Thyroid gland (tissue), 4 donors: ENCODE data around the gene TSSK3.

Source experiments
- POLR2A ChIP-seq, 2 donors: fragments of 450-650 bp; IDR thresholded peaks; one replicate each; pipeline ENCODE4 v1.6.1; 2017; ENCODE audit warnings: antibody characterized with exemption in 2 of 2, mild to moderate bottlenecking in 2 of 2, moderate library complexity in 1 of 2
- TF ChIP-seq, protein P1 (sequence below), 6 experiments: fragments of 200-600 bp in 3 of 6; fragments of 450-650 bp in 3 of 6; sonication (generic) in 3 of 6; IDR thresholded peaks; one replicate each; pipeline ENCODE4 v1.5.1; 2016 to 2019; ENCODE audit warnings: antibody characterized with exemption in 6 of 6, mild to moderate bottlenecking in 2 of 6, inconsistent platforms in 1 of 6, moderate library complexity in 1 of 6

DNA sequence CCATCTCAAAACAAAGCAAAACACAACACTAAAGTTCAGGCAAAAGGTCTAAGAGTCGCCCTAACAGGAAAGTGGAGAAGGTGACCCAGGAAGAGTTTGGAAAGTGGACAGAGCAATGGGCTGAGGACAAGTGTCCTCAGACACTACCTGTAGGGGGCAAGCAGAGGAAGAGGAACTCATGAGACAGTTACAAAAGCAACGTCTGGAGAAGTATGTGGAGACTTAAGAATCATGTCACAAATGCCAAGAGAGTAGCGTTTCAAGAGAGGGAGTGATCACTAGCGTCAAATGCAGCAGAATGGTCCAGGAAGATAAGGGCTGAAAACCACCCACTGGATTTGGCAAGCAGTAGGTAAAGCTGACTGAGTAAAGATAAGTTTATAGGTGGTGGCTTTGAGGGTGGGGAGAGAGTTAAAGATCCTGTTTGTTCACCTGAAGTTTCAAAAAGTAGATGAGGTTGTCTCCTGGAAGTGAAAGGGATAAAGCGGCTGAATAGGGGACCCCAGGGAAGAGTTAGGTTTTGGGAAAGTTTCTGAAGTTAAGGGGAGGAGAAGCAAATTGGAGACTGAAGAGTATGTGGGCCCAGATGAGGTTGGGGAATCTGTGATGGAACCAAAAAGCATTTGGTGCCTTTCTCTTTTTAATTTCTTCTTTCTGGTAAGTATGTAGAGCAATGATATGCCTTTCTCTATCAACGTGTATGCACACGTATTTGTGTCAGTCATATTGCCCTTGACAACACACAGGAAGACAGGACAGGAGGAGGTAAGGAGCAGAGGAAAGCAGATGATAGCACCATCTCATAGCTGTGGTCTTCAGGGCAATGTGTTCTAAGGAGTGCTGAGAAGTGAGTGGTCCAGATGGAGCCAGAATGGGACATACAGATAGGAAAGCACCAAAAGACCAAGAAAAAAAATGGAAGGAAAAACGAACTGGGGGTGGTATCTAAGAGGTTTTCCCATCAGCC, 28.8 kb downstream of the TSSK3 start:
- TF ChIP-seq, protein P1, sequence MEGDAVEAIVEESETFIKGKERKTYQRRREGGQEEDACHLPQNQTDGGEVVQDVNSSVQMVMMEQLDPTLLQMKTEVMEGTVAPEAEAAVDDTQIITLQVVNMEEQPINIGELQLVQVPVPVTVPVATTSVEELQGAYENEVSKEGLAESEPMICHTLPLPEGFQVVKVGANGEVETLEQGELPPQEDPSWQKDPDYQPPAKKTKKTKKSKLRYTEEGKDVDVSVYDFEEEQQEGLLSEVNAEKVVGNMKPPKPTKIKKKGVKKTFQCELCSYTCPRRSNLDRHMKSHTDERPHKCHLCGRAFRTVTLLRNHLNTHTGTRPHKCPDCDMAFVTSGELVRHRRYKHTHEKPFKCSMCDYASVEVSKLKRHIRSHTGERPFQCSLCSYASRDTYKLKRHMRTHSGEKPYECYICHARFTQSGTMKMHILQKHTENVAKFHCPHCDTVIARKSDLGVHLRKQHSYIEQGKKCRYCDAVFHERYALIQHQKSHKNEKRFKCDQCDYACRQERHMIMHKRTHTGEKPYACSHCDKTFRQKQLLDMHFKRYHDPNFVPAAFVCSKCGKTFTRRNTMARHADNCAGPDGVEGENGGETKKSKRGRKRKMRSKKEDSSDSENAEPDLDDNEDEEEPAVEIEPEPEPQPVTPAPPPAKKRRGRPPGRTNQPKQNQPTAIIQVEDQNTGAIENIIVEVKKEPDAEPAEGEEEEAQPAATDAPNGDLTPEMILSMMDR (IDR thresholded peaks at IDR 0.05): no peak
- no peak for TF ChIP-seq POLR2A (IDR thresholded peaks at IDR 0.05)
